Activated naive CD8-positive, alpha-beta T cell treated with anti-CD3 and anti-CD28 coated beads for 36 hours (primary cell): ENCODE measurements around the gene MAPK8IP3. TPM values are rescaled to one million over a fixed set of nuclear protein-coding genes. Genes with fewer than 3 reads are reported as not detected.
"Not testable (repeated sequence)": the region's sequence is repeated elsewhere in the genome, so short reads cannot be mapped to it uniquely, and the experiment has no call there.

Experiments
- DNase-seq: peaks from one replicate; pipeline ENCODE4 v3.0.0; 2021
- H3K27ac Mint-ChIP-seq: one replicate; pipeline ENCODE4 v1.8.0; 2022; ENCODE audit warnings: mild to moderate bottlenecking, moderate library complexity, mixed read lengths
- H3K27me3 Mint-ChIP-seq: one replicate; pipeline ENCODE4 v1.8.0; 2022; ENCODE audit warnings: mild to moderate bottlenecking, mixed read lengths
- H3K36me3 Mint-ChIP-seq: one replicate; pipeline ENCODE4 v1.8.0; 2021; ENCODE audit warnings: mild to moderate bottlenecking, mixed read lengths
- H3K4me1 Mint-ChIP-seq: one replicate; pipeline ENCODE4 v1.8.0; 2021; ENCODE audit warnings: mixed read lengths
- H3K4me3 Mint-ChIP-seq: one replicate; pipeline ENCODE4 v1.8.0; 2022; ENCODE audit warnings: mild to moderate bottlenecking, moderate library complexity, mixed read lengths
- H3K9me3 Mint-ChIP-seq: one replicate; pipeline ENCODE4 v1.8.0; 2022; ENCODE audit warnings: mixed read lengths
- total RNA-seq, 2 experiments: library from RNA; stranded (reverse); gene quantifications; one replicate each; pipeline ENCODE4 v1.2.3, GENCODE V29; 2021

MAPK8IP3 gene
- total RNA-seq, 2 experiments from 2014 or later, result 46.7 to 47.3 TPM

GRCh38 chr16:1715220-1715619 lies 9.2 kb downstream of the MAPK8IP3 start:
- Mint-ChIP-seq H3K9me3 (no peaks in the 10 kb centered on the region), H3K4me1 (peaks cover 20% of the 10 kb centered on the region), H3K4me3 (no peak overlapping the region), H3K27me3 (no peaks in the 10 kb centered on the region), H3K27ac (no peak overlapping the region), H3K36me3 (peaks cover 2% of the 10 kb centered on the region)
- no peak for DNase-seq

- H3K9me3 Mint-ChIP-seq, H3K4me3 Mint-ChIP-seq, H3K27ac Mint-ChIP-seq, H3K27me3 Mint-ChIP-seq, DNase-seq, H3K36me3 Mint-ChIP-seq: not testable (repeated sequence)
- H3K4me1 Mint-ChIP-seq, result peaks cover 25% of the 10 kb centered on the region
Observed at GRCh38 chr16:1718236-1718635, 12.2 kb downstream of the MAPK8IP3 start.

- not testable (repeated sequence) for H3K27me3 Mint-ChIP-seq, DNase-seq, H3K4me3 Mint-ChIP-seq
Observed at GRCh38 chr16:1719559-1720229, 13.7 kb downstream of the MAPK8IP3 start.

GRCh38 chr16:1721372-1721771 lies 15.4 kb downstream of the MAPK8IP3 start:
- Mint-ChIP-seq H3K4me1 (peaks cover 25% of the 10 kb centered on the region), H3K36me3 (peaks cover 2% of the 10 kb centered on the region), H3K9me3 (no peaks in the 10 kb centered on the region), H3K4me3 (no peak overlapping the region), H3K27me3 (no peaks in the 10 kb centered on the region), H3K27ac (no peak overlapping the region)
- DNase-seq, result no peak

More at GRCh38 chr16:1719559-1720229, 13.7 kb downstream of the MAPK8IP3 start:
- H3K27ac Mint-ChIP-seq, H3K36me3 Mint-ChIP-seq, H3K9me3 Mint-ChIP-seq: not testable (repeated sequence)
- peaks cover 25% of the 10 kb centered on the region for H3K4me1 Mint-ChIP-seq

GRCh38 chr16:1723450-1724147 lies 17.6 kb downstream of the MAPK8IP3 start:
- Mint-ChIP-seq H3K27ac (no peak overlapping the region), H3K36me3 (peaks cover 5% of the 10 kb centered on the region), H3K9me3 (no peaks in the 10 kb centered on the region), H3K4me3 (no peak overlapping the region), H3K27me3 (no peaks in the 10 kb centered on the region), H3K4me1 (peaks cover 25% of the 10 kb centered on the region)
- DNase-seq, result peak; percentile 16

GRCh38 chr16:1724491-1724890 lies 18.5 kb downstream of the MAPK8IP3 start:
- Mint-ChIP-seq H3K4me1 (peaks cover 25% of the 10 kb centered on the region), H3K27me3 (no peaks in the 10 kb centered on the region), H3K36me3 (peaks cover 5% of the 10 kb centered on the region), H3K4me3 (no peak overlapping the region), H3K9me3 (no peaks in the 10 kb centered on the region), H3K27ac (no peak overlapping the region)
- no peak for DNase-seq

- DNase-seq, result no peak
- H3K4me1 Mint-ChIP-seq, result peaks cover 12% of the 10 kb centered on the region
- peaks cover 5% of the 10 kb centered on the region for H3K36me3 Mint-ChIP-seq
- H3K27ac Mint-ChIP-seq, result no peak overlapping the region
- no peaks in the 10 kb centered on the region for H3K9me3 Mint-ChIP-seq
- no peak overlapping the region for H3K4me3 Mint-ChIP-seq
- H3K27me3 Mint-ChIP-seq, result no peaks in the 10 kb centered on the region
Observed at GRCh38 chr16:1726661-1727502, 20.9 kb downstream of the MAPK8IP3 start.

- no peak for DNase-seq
- H3K9me3 Mint-ChIP-seq, result no peaks in the 10 kb centered on the region
- H3K4me3 Mint-ChIP-seq, result no peak overlapping the region
- H3K36me3 Mint-ChIP-seq, result peaks cover 4% of the 10 kb centered on the region
- H3K27ac Mint-ChIP-seq, result no peak overlapping the region
- H3K4me1 Mint-ChIP-seq, result peaks cover 7% of the 10 kb centered on the region
- no peaks in the 10 kb centered on the region for H3K27me3 Mint-ChIP-seq
Observed at GRCh38 chr16:1727651-1728624, 21.9 kb downstream of the MAPK8IP3 start.

GRCh38 chr16:1729026-1729425 lies 23.0 kb downstream of the MAPK8IP3 start:
- peaks cover 5% of the 10 kb centered on the region for H3K36me3 Mint-ChIP-seq
- no peaks in the 10 kb centered on the region for H3K4me1 Mint-ChIP-seq
- no peak overlapping the region for H3K27ac Mint-ChIP-seq
- H3K27me3 Mint-ChIP-seq, result no peaks in the 10 kb centered on the region
- no peak overlapping the region for H3K4me3 Mint-ChIP-seq
- no peak for DNase-seq
- H3K9me3 Mint-ChIP-seq, result no peaks in the 10 kb centered on the region

- Mint-ChIP-seq H3K27me3 (no peaks in the 10 kb centered on the region), H3K4me3 (no peak overlapping the region), H3K4me1 (no peaks in the 10 kb centered on the region), H3K27ac (no peak overlapping the region), H3K36me3 (peaks cover 5% of the 10 kb centered on the region), H3K9me3 (no peaks in the 10 kb centered on the region)
- DNase-seq, result no peak
Observed at GRCh38 chr16:1729445-1729844, 23.4 kb downstream of the MAPK8IP3 start.

GRCh38 chr16:1731073-1731472 lies 25.1 kb downstream of the MAPK8IP3 start:
- DNase-seq, result no peak
- H3K36me3 Mint-ChIP-seq, result peaks cover 5% of the 10 kb centered on the region
- no peaks in the 10 kb centered on the region for H3K4me1 Mint-ChIP-seq
- H3K9me3 Mint-ChIP-seq, result no peaks in the 10 kb centered on the region
- no peak overlapping the region for H3K4me3 Mint-ChIP-seq
- H3K27ac Mint-ChIP-seq, result no peak overlapping the region
- no peaks in the 10 kb centered on the region for H3K27me3 Mint-ChIP-seq

- H3K36me3 Mint-ChIP-seq, result peaks cover 5% of the 10 kb centered on the region
- no peak overlapping the region for H3K27ac Mint-ChIP-seq
- H3K4me1 Mint-ChIP-seq, result no peaks in the 10 kb centered on the region
- H3K4me3 Mint-ChIP-seq, result no peak overlapping the region
- H3K9me3 Mint-ChIP-seq, result no peaks in the 10 kb centered on the region
- H3K27me3 Mint-ChIP-seq, result no peaks in the 10 kb centered on the region
- no peak for DNase-seq
Observed at GRCh38 chr16:1731603-1732002, 25.6 kb downstream of the MAPK8IP3 start.

GRCh38 chr16:1732071-1732470 lies 26.1 kb downstream of the MAPK8IP3 start:
- Mint-ChIP-seq H3K27me3 (no peaks in the 10 kb centered on the region), H3K4me1 (no peaks in the 10 kb centered on the region), H3K4me3 (no peak overlapping the region), H3K9me3 (no peaks in the 10 kb centered on the region), H3K27ac (no peak overlapping the region), H3K36me3 (peaks cover 2% of the 10 kb centered on the region)
- no peak for DNase-seq

- H3K36me3 Mint-ChIP-seq, result not testable (repeated sequence)
Observed at GRCh38 chr16:1732551-1732987, 26.6 kb downstream of the MAPK8IP3 start.

More at GRCh38 chr16:1732551-1732987, 26.6 kb downstream of the MAPK8IP3 start:
- DNase-seq, H3K27me3 Mint-ChIP-seq, H3K4me3 Mint-ChIP-seq, H3K4me1 Mint-ChIP-seq, H3K27ac Mint-ChIP-seq, H3K9me3 Mint-ChIP-seq: not testable (repeated sequence)
